GM19025 (cell line): Measurements from ENCODE around the gene WWTR1.

Source experiments
- ATAC-seq: cut with Tn5 transposase; IDR thresholded peaks from one replicate; pipeline ENCODE4 v1.9.1; 2021; ENCODE audit warnings: mild to moderate bottlenecking, low read depth, moderate library complexity; ENCODE audit not compliant: unreplicated experiment

WWTR1 gene

GRCh38 chr3:149657926-149658743, at the start of gene WWTR1:
WWTR1 (minus strand) TSS chr3:149658025; CDS start chr3:149657306, 719 bp downstream.
- peak; percentile 62 for ATAC-seq

- no peak for ATAC-seq
These were observed 49.1 kb upstream of the WWTR1 start for GRCh38 chr3:149706905-149707304.

- ATAC-seq = no peak
These were observed 47.6 kb upstream of the WWTR1 start for GRCh38 chr3:149705416-149705815.

- ATAC-seq = no peak
These were observed 45.6 kb upstream of the WWTR1 start for GRCh38 chr3:149703466-149703865.

- ATAC-seq = no peak
These were observed 45.0 kb upstream of the WWTR1 start for GRCh38 chr3:149702691-149703441.

- no peak for ATAC-seq
These were observed 44.1 kb upstream of the WWTR1 start for GRCh38 chr3:149701977-149702350.

- no peak for ATAC-seq
These were observed 43.6 kb upstream of the WWTR1 start for GRCh38 chr3:149701206-149701976.

GRCh38 chr3:149688122-149688757, 30.4 kb upstream of the WWTR1 start:
- ATAC-seq = no peak

GRCh38 chr3:149686996-149687395, 29.2 kb upstream of the WWTR1 start:
- no peak for ATAC-seq

GRCh38 chr3:149678351-149678950, 20.6 kb upstream of the WWTR1 start:
- ATAC-seq = no peak

- no peak for ATAC-seq
These were observed 15.6 kb upstream of the WWTR1 start for GRCh38 chr3:149673393-149673792.

- no peak for ATAC-seq
These were observed 13.1 kb upstream of the WWTR1 start for GRCh38 chr3:149670742-149671492.

- no peak for ATAC-seq
These were observed 9.8 kb upstream of the WWTR1 start for GRCh38 chr3:149667576-149667975.

GRCh38 chr3:149663966-149664365, 6.1 kb upstream of the WWTR1 start:
- ATAC-seq = no peak

- ATAC-seq = no peak
These were observed 4.5 kb upstream of the WWTR1 start for GRCh38 chr3:149662240-149662887.

GRCh38 chr3:149660462-149660861, 2.6 kb upstream of the WWTR1 start:
- ATAC-seq = no peak

GRCh38 chr3:149658744-149659497, 1.1 kb upstream of the WWTR1 start:
- peak; percentile 3 for ATAC-seq

- peak; percentile 33 for ATAC-seq
These were observed 402 bp downstream of the WWTR1 start for GRCh38 chr3:149657321-149657925.
